Activated T-cell treated with anti-CD3 and anti-CD28 coated beads, Interleukin-2, amount 50 U/mL, for 72 hours (primary cell): Measurements from ENCODE around the gene ZDHHC14. TPM values are rescaled to one million over a fixed set of nuclear protein-coding genes. Genes with fewer than 3 reads are reported as not detected.

ENCODE experiments used
- ATAC-seq, 2 donors: fragments of 150-1000 bp; cut with Tn5 transposase; replicated peaks in 1 of 2; 2 replicates each; pipeline ENCODE4 v1.10.0; 2021; ENCODE audit warnings: moderate library complexity in 2 of 2, mild to moderate bottlenecking in 1 of 2
- DNase-seq, 2 donors: peaks; one replicate each; pipeline ENCODE4 v3.0.0; 2021 to 2022; ENCODE audit warnings: mixed read lengths in 1 of 2
- H3K27ac Mint-ChIP-seq: one replicate; pipeline ENCODE4 v1.8.0; 2022; ENCODE audit warnings: mild to moderate bottlenecking, moderate library complexity, mixed read lengths
- H3K27me3 Mint-ChIP-seq: one replicate; pipeline ENCODE4 v1.8.0; 2022; ENCODE audit warnings: low read depth, mixed read lengths
- H3K36me3 Mint-ChIP-seq, 2 donors: one replicate each; pipeline ENCODE4 v1.8.0; 2022; ENCODE audit warnings: mixed read lengths in 2 of 2, mild to moderate bottlenecking in 1 of 2; ENCODE audit not compliant: insufficient read depth in 2 of 2
- H3K4me1 Mint-ChIP-seq: one replicate; pipeline ENCODE4 v1.8.0; 2022; ENCODE audit warnings: low read depth, mixed read lengths
- H3K4me3 Mint-ChIP-seq, 2 donors: one replicate each; pipeline ENCODE4 v1.8.0; 2022; ENCODE audit warnings: mild to moderate bottlenecking in 2 of 2, mixed read lengths in 2 of 2, moderate library complexity in 2 of 2
- H3K9me3 Mint-ChIP-seq, 2 donors: one replicate each; pipeline ENCODE4 v1.8.0; 2022; ENCODE audit warnings: mixed read lengths in 2 of 2
- total RNA-seq, 2 donors: library from RNA; stranded (reverse); gene quantifications; one replicate each; pipeline ENCODE4 v1.2.3, GENCODE V29; 2022

The ZDHHC14 gene
- total RNA-seq, 2 donors from 2014 or later = 10.3 to 15.4 TPM

DNA sequence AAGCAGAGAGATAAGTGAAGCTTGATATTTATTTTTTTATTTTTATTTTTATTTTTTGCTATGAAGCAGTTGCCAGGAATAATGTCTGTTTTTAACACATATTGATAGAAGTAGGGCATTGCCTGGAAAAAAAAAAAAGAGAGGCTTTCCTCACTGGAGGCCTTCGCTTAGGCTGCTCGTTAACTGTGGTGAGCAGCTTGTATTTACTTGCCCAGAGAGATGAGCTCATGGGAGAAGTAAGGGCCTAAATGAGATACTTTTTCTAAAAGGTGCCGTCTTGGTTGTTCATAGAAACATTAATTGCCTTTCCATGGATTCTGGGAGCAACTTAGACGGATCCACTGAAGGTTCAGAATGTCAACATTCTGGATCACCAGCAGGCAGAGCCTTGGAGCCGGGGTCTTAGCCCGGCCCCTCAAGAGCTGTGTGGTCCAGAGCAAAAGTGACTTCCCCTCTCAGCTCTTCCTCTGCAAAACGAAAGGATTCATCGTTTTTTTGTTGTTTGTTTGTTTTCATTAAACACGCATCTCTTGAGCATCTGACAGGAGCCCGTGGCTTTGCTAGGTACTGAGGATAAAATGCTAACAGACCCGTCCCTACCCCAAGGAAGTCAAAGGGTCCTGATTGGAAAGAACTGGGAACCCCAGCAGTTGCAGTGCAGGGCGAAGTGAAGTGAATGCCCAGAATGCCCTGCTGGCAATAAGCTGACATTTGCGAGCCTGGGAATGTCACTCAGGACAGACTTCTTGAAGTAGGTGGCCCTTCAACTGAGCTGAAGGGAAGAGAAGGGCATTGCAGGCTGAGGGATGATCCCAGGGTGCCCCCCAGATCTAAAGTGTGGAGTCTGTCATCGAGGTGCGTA is 138.5 kb downstream of the ZDHHC14 start:
- DNase-seq = no peak
- Mint-ChIP-seq H3K9me3 (no peaks in the 10 kb centered on the region), H3K36me3 (peaks cover 0 to 2% of the 10 kb centered on the region in 2 donors), H3K27me3 (no peaks in the 10 kb centered on the region), H3K4me1 (peaks cover 31% of the 10 kb centered on the region), H3K27ac (no peak overlapping the region), H3K4me3 (no peak overlapping the region)
- ATAC-seq = no peak

DNA sequence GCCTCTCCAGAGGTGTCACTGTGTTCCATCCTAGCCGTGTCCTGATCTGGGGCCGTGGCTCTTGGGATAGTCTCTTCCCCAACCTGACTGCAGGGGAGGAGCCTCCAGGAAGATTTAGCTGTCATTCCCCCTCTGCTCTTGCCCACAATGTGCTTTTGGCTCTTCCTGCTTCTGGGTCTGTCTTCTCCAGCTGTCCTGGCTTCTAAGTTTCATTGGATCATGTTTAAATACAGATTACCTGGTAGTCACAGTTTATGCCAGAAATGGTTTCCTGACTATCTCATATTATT is 139.1 kb downstream of the ZDHHC14 start:
- ATAC-seq (no peak), DNase-seq (no peak)
- Mint-ChIP-seq H3K9me3 (no peaks in the 10 kb centered on the region), H3K36me3 (peaks cover 0 to 2% of the 10 kb centered on the region in 2 donors), H3K4me1 (peaks cover 27% of the 10 kb centered on the region), H3K27me3 (no peaks in the 10 kb centered on the region), H3K27ac (no peak overlapping the region), H3K4me3 (no peak overlapping the region)

DNA sequence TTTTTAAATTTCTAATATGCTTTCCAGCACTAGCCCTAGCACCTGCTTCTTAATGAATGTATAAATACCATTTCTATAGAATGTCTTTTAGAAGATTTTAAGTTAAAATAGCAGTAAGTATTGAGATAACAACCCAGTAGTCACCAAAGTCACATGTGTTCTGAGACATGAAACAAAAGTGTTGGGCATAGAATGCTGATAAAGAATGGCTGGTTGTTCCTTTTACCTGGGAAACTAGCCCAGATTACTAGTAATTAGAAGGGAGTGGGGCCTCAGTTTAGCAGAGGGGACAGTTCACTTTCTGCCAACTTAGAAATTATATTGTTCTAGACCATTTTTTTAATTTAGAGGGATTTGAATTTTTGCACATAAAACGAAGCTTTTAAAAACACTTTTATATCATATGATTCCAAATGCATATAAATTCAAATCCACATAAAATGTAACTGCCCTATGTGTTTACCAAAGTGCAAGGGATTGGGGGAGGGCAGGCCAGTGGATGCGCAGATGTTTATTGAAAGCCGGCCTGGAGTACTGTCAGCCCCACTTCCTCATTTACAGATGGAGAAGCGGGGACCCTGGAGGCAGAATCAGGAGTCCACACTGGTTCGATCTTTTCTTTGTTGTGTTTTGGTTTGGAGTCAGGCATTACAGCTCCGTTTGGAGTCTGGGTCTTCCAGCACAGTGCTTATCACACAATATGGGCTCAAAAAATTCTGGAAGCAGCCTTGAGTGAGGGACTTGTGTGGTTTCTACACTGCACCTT is 139.8 kb downstream of the ZDHHC14 start:
- H3K36me3 Mint-ChIP-seq = peaks cover 0 to 2% of the 10 kb centered on the region in 2 donors
- H3K4me1 Mint-ChIP-seq = peaks cover 20% of the 10 kb centered on the region
- DNase-seq (no peak), ATAC-seq (no peak)
- H3K9me3 Mint-ChIP-seq = no peaks in the 10 kb centered on the region
- peak overlapping the region; percentile 81 for H3K27ac Mint-ChIP-seq
- H3K4me3 Mint-ChIP-seq = no peak overlapping the region
- H3K27me3 Mint-ChIP-seq = no peaks in the 10 kb centered on the region

DNA sequence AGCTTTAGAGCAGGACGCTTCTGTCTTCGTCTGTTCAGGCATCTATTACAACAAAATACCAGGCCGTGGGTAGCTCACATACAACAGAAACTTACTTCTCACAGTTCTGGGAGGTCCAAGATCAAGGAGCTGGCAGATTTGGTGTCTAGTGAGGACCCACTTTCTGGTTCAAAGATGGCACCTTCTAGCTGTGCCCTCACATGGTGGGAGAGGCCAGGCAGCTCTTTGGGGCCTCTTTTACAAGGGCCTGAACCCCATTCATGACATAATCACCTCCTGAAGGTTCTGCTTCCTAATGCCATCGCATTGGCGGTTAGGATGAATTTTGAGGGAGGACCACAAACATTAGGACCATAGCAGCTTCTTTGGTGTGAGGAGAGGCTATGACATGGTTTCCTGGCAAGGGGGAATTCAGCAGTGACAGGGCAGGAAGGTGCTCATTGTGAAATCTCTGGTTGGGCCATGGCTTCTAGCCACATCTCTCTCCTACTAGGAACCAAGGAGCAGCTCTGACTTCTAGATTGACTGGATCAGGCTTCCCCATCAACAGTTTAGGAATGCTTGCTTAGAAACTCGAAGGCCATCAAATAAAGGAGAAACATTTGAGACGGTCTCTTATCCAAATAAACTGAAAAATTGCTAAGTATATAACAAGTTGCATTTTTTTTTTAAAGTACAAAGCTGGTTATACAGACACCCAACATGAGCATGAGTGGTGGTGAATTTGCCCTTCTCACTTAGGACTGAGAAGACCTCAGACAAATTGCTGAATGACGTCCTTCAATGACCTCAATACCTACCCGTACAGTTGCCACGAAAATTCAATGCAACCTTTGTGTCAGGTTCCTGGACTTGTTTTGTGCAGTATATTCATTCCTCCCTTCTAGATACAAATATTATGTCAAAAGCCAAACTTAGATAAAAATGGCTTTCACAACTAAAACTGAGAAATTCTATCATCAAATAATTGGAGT is 140.7 kb downstream of the ZDHHC14 start:
- Mint-ChIP-seq H3K36me3 (peaks cover 0 to 2% of the 10 kb centered on the region in 2 donors), H3K9me3 (no peaks in the 10 kb centered on the region), H3K4me3 (peak overlapping the region in 1 of 2 donors; percentile 25), H3K27ac (peak overlapping the region; percentile 81), H3K4me1 (peaks cover 19% of the 10 kb centered on the region), H3K27me3 (no peaks in the 10 kb centered on the region)
- DNase-seq (no peak), ATAC-seq (peak; percentile 43 to 87)

DNA sequence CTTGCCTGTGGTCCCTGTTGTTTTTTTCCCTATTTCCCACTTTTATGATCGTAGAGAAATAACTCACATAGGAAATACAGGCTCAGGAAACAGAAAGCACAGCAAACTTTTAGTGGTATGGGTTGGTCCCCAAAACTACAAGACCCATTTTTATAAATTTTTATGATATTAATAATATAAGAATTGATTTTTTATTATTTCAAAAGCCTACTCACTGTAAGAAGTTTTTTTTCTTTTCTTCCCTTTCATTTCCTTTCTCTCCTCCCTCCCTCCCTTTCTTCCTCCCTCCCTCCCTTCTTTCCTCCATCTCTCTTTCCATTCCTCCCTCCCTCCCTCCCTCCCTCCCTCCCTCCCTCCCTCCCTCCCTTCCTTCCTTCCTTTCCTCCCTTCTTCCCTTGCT is 141.5 kb downstream of the ZDHHC14 start:
- Mint-ChIP-seq H3K27me3 (no peaks in the 10 kb centered on the region), H3K36me3 (peaks cover 0 to 2% of the 10 kb centered on the region in 2 donors), H3K27ac (no peak overlapping the region), H3K9me3 (no peaks in the 10 kb centered on the region), H3K4me1 (peaks cover 24% of the 10 kb centered on the region), H3K4me3 (no peak overlapping the region)
- no peak for ATAC-seq
- DNase-seq = no peak

DNA sequence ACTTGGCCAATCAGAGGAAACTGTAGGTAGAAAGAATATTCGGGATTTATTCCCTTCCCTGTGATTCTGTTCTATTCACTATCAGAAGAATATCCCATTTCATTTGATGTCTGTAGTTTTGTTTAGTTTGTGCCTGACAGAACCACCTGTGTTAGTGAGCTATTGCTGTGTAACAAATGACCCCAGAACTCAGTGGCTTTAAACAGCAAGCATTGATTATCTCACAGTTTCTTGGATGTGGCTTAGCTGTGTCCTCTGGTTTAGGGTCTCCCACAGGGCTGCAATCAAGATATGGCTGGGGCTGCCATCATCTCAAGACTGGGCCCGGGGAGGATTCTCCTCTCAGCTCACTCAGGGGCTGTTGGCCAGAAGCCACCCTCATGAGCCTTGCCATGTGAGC is 143.7 kb downstream of the ZDHHC14 start:
- Mint-ChIP-seq H3K4me3 (no peak overlapping the region), H3K9me3 (no peaks in the 10 kb centered on the region), H3K36me3 (peaks cover 0 to 2% of the 10 kb centered on the region in 2 donors), H3K27ac (no peak overlapping the region), H3K27me3 (no peaks in the 10 kb centered on the region), H3K4me1 (peaks cover 33% of the 10 kb centered on the region)
- DNase-seq (no peak), ATAC-seq (no peak)

DNA sequence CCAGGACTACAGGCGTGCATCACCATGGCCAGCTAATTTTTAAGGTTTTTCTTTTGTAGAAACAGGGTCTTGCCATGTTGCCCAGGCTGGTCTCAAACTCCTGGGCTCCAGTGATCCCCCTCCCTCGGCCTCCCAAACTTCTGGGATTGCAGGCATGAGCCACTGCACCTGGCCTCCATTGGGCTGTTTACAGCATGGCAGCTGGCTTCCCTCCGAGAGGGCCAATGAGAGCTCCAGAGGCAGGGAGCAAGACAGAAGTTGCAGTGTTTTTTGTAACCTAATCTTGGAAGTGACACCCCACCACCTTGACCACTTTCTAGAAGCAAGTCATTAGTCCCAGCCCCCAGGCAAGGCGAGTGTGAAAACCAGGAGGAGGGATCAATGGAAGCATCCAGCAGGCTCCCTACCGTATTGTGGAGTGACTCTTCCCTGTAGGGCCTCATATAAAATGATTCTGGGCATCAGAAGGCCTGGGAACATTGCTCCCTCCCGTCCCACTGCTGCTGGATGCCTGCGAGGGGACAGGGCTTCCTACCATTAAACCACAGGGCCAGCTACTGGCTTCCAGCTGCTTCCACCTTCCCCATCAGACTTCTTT is 144.4 kb downstream of the ZDHHC14 start:
- Mint-ChIP-seq H3K9me3 (no peaks in the 10 kb centered on the region), H3K27ac (no peak overlapping the region), H3K27me3 (no peaks in the 10 kb centered on the region), H3K4me3 (no peak overlapping the region), H3K36me3 (peaks cover 0 to 2% of the 10 kb centered on the region in 2 donors), H3K4me1 (peaks cover 33% of the 10 kb centered on the region)
- DNase-seq (no peak), ATAC-seq (no peak)

DNA sequence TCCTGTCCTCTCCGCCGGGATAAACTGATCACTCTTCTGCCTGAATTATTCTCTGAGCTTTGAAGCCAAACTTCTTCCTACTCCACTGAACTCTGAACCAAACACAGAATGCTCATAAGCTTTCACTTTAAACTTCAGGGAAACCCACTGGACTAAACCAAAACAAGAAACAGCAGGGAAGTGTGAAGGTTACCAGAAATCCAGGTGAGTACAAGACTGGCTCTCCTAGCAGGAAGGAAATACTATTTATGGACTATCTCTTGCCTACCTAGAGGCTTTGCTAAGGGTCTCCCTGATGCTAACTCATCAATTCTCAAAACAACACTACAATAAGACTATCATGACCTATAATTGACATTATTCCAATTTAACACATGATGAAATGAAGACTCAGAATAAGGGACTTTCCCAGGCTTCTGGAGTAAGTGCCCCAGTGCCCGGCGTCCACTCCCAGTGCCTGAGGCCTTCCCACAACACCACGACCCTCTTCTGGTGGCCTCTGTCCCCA is 145.0 kb downstream of the ZDHHC14 start:
- no peak overlapping the region for H3K27ac Mint-ChIP-seq
- H3K36me3 Mint-ChIP-seq = peaks cover 0 to 2% of the 10 kb centered on the region in 2 donors

DNA sequence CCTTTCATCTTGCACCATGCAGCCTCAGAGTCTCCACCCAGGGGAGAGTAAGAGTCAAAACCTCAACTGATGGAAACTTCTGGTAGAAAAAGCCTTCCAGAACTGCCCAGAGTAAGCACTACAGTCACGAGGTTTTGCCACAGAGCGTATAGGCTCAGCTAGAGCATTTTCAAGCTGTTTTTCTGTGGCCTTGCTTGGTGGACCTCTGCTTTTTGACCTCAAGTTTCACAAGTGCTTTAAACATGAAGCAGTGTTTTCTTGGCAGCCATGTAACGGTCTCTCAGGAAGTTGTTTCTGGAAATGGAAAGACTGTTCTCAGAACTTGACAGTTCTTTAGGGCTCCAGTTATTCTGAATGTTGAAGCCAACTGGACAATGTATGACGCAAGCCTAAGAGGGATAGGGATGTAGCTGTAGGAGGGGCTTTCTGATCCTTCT is 146.5 kb downstream of the ZDHHC14 start:
- Mint-ChIP-seq H3K4me1 (peaks cover 19% of the 10 kb centered on the region), H3K27me3 (no peaks in the 10 kb centered on the region), H3K27ac (peak overlapping the region; percentile 7), H3K9me3 (no peaks in the 10 kb centered on the region), H3K36me3 (peaks cover 0 to 2% of the 10 kb centered on the region in 2 donors), H3K4me3 (no peak overlapping the region)
- peak; percentile 96 to 98 for ATAC-seq
- DNase-seq = peak; percentile 35 to 40

More for the DNA sequence above, 145.0 kb downstream of the ZDHHC14 start:
- DNase-seq = no peak
- ATAC-seq = no peak
- H3K9me3 Mint-ChIP-seq = no peaks in the 10 kb centered on the region
- no peaks in the 10 kb centered on the region for H3K27me3 Mint-ChIP-seq
- H3K4me1 Mint-ChIP-seq = peaks cover 32% of the 10 kb centered on the region
- H3K4me3 Mint-ChIP-seq = no peak overlapping the region

DNA sequence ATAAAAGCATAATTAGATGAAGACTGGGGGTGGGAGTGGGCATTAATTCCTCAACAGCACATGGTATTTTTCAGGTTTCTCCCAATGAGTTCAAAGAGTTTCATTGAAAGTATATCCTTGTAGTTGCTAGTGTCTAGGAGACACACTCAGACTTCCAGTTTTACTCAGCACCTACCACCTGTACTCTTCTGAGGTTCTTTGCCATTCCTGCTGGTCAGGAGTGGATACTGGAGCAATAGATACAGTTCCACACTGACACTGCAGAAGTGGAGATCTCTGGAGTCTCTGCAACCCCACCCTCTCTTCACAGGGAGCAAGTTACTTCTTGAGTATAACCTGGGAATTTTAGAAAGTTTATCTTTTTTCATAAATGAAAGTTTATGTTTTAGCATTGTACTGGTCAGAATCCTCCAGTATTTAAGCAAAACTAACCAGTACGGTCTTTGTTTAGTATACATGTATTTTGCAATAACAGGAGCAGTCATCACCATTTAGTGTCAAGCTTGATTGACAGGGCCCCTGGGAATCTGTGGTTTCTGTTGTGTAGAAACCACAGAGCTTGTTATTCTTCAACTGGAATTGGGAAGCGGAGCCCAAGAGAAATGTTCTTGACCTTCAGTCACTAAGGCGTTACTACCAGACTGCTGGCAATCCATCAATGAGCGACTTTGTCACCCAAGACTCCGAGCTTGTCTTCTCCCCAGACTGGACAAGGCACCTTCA is 148.1 kb downstream of the ZDHHC14 start:
- Mint-ChIP-seq H3K9me3 (no peaks in the 10 kb centered on the region), H3K4me1 (peaks cover 14% of the 10 kb centered on the region), H3K27me3 (peaks cover 12% of the 10 kb centered on the region), H3K27ac (no peak overlapping the region), H3K36me3 (no peaks in the 10 kb centered on the region), H3K4me3 (no peak overlapping the region)
- no peak for ATAC-seq
- no peak for DNase-seq

DNA sequence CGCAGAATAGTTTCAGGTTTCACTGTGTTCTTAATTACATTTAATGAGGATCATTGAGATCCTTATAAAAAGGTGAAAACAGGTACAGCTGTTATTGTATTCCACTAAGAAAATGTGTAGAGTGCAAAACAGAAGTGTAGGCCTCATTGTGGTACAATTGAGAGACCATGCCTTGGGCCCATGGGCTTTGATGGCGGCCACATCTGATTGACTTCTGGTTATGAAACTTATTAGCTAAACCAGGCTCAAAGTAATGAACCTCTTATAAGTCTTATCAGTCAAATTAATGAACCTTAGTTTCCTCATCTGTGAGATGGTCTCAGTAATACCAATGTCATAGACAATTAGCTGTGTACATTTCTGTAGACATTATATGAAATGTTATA is 148.7 kb downstream of the ZDHHC14 start:
- no peak for ATAC-seq
- H3K27ac Mint-ChIP-seq = no peak overlapping the region
- no peaks in the 10 kb centered on the region for H3K36me3 Mint-ChIP-seq
- no peak overlapping the region for H3K4me3 Mint-ChIP-seq
- no peak for DNase-seq
- peaks cover 12% of the 10 kb centered on the region for H3K27me3 Mint-ChIP-seq
- H3K4me1 Mint-ChIP-seq = peaks cover 14% of the 10 kb centered on the region
- H3K9me3 Mint-ChIP-seq = no peaks in the 10 kb centered on the region

DNA sequence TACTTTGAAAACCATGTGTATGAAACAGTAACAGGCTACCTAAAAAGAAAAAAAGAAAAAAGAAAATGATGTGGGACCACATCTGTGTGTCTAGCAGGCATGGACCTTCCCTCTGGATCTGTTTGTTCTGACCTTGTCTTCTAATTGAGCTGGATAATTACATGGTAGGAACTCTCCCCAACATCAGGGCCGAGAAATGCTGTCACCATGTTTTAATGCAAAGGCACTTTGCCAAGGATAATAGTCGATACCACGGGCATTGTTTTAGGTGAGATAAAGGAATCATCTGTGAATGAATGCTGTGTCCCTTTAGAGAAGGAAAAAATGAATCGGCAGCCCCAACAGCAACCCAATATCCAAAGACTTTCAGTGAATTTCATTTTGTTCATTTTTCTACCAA is 149.1 kb downstream of the ZDHHC14 start:
- Mint-ChIP-seq H3K27me3 (peaks cover 12% of the 10 kb centered on the region), H3K36me3 (no peaks in the 10 kb centered on the region), H3K27ac (no peak overlapping the region), H3K4me3 (no peak overlapping the region), H3K9me3 (no peaks in the 10 kb centered on the region), H3K4me1 (peaks cover 18% of the 10 kb centered on the region)
- DNase-seq = no peak
- no peak for ATAC-seq
